Measurements from ENCODE around the gene AOC2.

DNA sequence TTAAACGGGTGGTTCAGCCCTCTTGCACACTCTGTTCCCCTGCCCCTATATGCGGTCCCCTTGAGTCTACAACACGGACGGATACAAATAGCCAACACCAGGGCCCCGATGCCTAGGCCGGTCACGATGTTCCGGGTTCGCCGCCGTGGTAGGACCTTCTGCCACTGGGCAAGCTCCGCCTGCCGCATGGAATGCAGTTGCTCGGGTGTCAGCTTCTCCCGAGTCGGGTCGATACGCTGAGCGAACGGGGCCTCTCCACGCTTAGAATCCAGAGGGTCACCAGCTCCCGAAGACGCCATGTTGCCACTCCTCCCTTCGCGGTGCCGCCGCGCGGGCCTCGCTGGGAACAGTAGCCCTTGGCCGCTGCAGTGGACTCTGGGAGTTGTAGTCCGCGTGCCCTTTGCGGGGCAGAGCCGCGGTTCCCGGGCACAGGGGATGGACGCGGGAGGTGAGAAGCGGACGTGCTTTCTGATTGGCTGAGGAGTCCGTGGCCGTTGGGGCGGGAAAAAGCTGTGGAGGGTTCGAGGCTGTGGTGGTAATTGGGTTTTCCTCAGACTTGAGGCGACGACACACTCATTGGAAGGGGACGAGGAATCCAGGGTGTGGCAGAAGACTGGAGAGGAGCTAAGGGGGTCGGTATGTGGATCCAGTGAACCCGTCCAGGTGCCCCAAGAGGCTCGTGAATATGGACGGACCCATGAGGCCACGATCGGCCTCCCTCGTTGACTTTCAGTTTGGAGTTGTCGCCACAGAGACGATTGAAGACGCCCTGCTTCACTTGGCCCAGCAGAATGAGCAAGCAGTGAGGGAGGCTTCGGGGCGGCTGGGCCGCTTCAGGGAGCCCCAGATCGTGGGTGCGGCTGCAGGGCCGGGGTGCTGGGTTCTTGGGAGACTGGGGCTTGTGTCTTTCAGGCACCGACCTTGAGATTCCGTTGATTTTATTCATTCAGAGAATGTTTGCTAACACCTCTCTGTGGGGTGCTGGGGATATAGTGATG is 45.7 kb upstream of the AOC2 start, which contains the start of the genes CNTD1 and COA3:
- TF ChIP-seq MEF2A (IDR thresholded peaks at IDR 0.05; ENCODE audit: borderline replicate concordance, low read depth) (no peak), POLR2AphosphoS5 (IDR thresholded peaks at IDR 0.05; ENCODE audit: low read depth, low read length) (peak; percentile 74), FOSL2 (IDR thresholded peaks at IDR 0.05; ENCODE audit: borderline replicate concordance, low read depth) (no peak)
- TF ChIP-seq, protein P1, sequence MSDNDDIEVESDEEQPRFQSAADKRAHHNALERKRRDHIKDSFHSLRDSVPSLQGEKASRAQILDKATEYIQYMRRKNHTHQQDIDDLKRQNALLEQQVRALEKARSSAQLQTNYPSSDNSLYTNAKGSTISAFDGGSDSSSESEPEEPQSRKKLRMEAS (IDR thresholded peaks at IDR 0.05; ENCODE audit: low read depth): peak; percentile 96
- TF ChIP-seq, protein P2, sequence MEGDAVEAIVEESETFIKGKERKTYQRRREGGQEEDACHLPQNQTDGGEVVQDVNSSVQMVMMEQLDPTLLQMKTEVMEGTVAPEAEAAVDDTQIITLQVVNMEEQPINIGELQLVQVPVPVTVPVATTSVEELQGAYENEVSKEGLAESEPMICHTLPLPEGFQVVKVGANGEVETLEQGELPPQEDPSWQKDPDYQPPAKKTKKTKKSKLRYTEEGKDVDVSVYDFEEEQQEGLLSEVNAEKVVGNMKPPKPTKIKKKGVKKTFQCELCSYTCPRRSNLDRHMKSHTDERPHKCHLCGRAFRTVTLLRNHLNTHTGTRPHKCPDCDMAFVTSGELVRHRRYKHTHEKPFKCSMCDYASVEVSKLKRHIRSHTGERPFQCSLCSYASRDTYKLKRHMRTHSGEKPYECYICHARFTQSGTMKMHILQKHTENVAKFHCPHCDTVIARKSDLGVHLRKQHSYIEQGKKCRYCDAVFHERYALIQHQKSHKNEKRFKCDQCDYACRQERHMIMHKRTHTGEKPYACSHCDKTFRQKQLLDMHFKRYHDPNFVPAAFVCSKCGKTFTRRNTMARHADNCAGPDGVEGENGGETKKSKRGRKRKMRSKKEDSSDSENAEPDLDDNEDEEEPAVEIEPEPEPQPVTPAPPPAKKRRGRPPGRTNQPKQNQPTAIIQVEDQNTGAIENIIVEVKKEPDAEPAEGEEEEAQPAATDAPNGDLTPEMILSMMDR (IDR thresholded peaks at IDR 0.05): no peak
